ENCODE results near the gene MST1R. TPM values are rescaled to one million over a fixed set of nuclear protein-coding genes. Genes with fewer than 3 reads are reported as not detected.

The MST1R gene
- polyA plus RNA-seq, 1 donor (not counting 4 experiments of a cell fraction or from before 2014, with no cell fraction given) = 106 TPM

GRCh38 chr3:49942651-49943050, 39.0 kb upstream of the MST1R start:
- no peak overlapping the region for H3K27ac ChIP-seq (ENCODE audit: control insufficient read depth, insufficient read depth, low read length)
- H3K79me2 ChIP-seq (ENCODE audit: control insufficient read depth, insufficient read depth, low read length) = peaks cover 72% of the 10 kb centered on the region
- H3K36me3 ChIP-seq (ENCODE audit: control insufficient read depth in 2 of 2, extremely low read depth in 1 of 2, insufficient read depth in 2 of 2, low read length in 2 of 2) = peaks cover 0 to 4% of the 10 kb centered on the region in 2 experiments
- no peaks in the 10 kb centered on the region for H3K9me3 ChIP-seq (ENCODE audit: control insufficient read depth, low read depth, low read length)
- FAIRE-seq (no peak), DNase-seq (ENCODE audit: low read depth, low spot score) (no peak)
- H3K4me1 ChIP-seq (ENCODE audit: control insufficient read depth, extremely low read depth, insufficient read depth, low read length) = peaks cover 4% of the 10 kb centered on the region
- H4K20me1 ChIP-seq (ENCODE audit: control insufficient read depth, extremely low read depth, insufficient read depth, low read length) = peaks cover 8% of the 10 kb centered on the region
- no peaks in the 10 kb centered on the region for H3K27me3 ChIP-seq (ENCODE audit: control insufficient read depth, extremely low read depth, insufficient read depth, low read length)
- dilution Hi-C loops (cut with MboI; ENCODE audit: extremely low pct_ligation_motif_present, low sequenced_read_pairs) = no loop called here
- no peaks in the 10 kb centered on the region for H3K9me1 ChIP-seq (ENCODE audit: control insufficient read depth, extremely low read depth, insufficient read depth, low read length)
- no peak overlapping the region for H3K4me2 ChIP-seq (ENCODE audit: control insufficient read depth, extremely low read depth, insufficient read depth, low read depth, low read length)
- TF ChIP-seq EZH2 (IDR thresholded peaks at IDR 0.05; ENCODE audit: low read length) = no peak
- TF ChIP-seq CTCF (optimal IDR thresholded peaks at IDR 0.05 in 1 of 3, IDR thresholded peaks at IDR 0.05 in 1 of 3, conservative IDR thresholded peaks at IDR 0.05 in 1 of 3; ENCODE audit: extremely low read depth in 1 of 3, insufficient read depth in 2 of 3, low read length in 3 of 3) = no peak
- H3K4me3 ChIP-seq (ENCODE audit: control insufficient read depth in 2 of 3, extremely low read depth in 1 of 3, insufficient read depth in 2 of 3, low read depth in 1 of 3, low read length in 3 of 3) = no peak overlapping the region
- no peak overlapping the region for H2AFZ ChIP-seq (ENCODE audit: control insufficient read depth, low read length)
- no peak overlapping the region for H3K9ac ChIP-seq (ENCODE audit: control insufficient read depth, extremely low read depth, insufficient read depth, low read length)

- Histone ChIP-seq H3K4me2 (ENCODE audit: control insufficient read depth, extremely low read depth, insufficient read depth, low read depth, low read length) (peak overlapping the region; percentile 67), H3K9ac (ENCODE audit: control insufficient read depth, extremely low read depth, insufficient read depth, low read length) (peak overlapping the region; percentile 91), H4K20me1 (ENCODE audit: control insufficient read depth, extremely low read depth, insufficient read depth, low read length) (peaks cover 8% of the 10 kb centered on the region), H3K9me3 (ENCODE audit: control insufficient read depth, low read depth, low read length) (no peaks in the 10 kb centered on the region), H3K27ac (ENCODE audit: control insufficient read depth, insufficient read depth, low read length) (peak overlapping the region; percentile 80), H3K4me3 (ENCODE audit: control insufficient read depth in 2 of 3, extremely low read depth in 1 of 3, insufficient read depth in 2 of 3, low read depth in 1 of 3, low read length in 3 of 3) (peak overlapping the region; percentile 58 to 96 (median 93)), H3K9me1 (ENCODE audit: control insufficient read depth, extremely low read depth, insufficient read depth, low read length) (no peaks in the 10 kb centered on the region), H3K27me3 (ENCODE audit: control insufficient read depth, extremely low read depth, insufficient read depth, low read length) (no peaks in the 10 kb centered on the region), H3K4me1 (ENCODE audit: control insufficient read depth, extremely low read depth, insufficient read depth, low read length) (peaks cover 4% of the 10 kb centered on the region), H3K36me3 (ENCODE audit: control insufficient read depth in 2 of 2, extremely low read depth in 1 of 2, insufficient read depth in 2 of 2, low read length in 2 of 2) (peaks cover 0 to under 1% of the 10 kb centered on the region in 2 experiments), H2AFZ (ENCODE audit: control insufficient read depth, low read length) (peak overlapping the region; percentile 84), H3K79me2 (ENCODE audit: control insufficient read depth, insufficient read depth, low read length) (peaks cover 53% of the 10 kb centered on the region)
- dilution Hi-C loops (cut with MboI; ENCODE audit: extremely low pct_ligation_motif_present, low sequenced_read_pairs) = no loop called here
- TF ChIP-seq EZH2 (IDR thresholded peaks at IDR 0.05; ENCODE audit: low read length) = no peak
- no peak for TF ChIP-seq CTCF (optimal IDR thresholded peaks at IDR 0.05 in 1 of 3, IDR thresholded peaks at IDR 0.05 in 1 of 3, conservative IDR thresholded peaks at IDR 0.05 in 1 of 3; ENCODE audit: extremely low read depth in 1 of 3, insufficient read depth in 2 of 3, low read length in 3 of 3)
- FAIRE-seq (no peak), DNase-seq (ENCODE audit: low read depth, low spot score) (no peak)
Observed at GRCh38 chr3:49940667-49941249, 37.1 kb upstream of the MST1R start.

Data from keratinocyte (primary cell).